ENCODE data around the gene MAST3. TPM values are rescaled to one million over a fixed set of nuclear protein-coding genes. Genes with fewer than 3 reads are reported as not detected.

MAST3 gene
- total and polyA plus RNA-seq, 2 of the 8 experiments (the other 6 are each of a cell fraction or from before 2014, with no cell fraction given), result 3.4 to 9.0 TPM

DNA sequence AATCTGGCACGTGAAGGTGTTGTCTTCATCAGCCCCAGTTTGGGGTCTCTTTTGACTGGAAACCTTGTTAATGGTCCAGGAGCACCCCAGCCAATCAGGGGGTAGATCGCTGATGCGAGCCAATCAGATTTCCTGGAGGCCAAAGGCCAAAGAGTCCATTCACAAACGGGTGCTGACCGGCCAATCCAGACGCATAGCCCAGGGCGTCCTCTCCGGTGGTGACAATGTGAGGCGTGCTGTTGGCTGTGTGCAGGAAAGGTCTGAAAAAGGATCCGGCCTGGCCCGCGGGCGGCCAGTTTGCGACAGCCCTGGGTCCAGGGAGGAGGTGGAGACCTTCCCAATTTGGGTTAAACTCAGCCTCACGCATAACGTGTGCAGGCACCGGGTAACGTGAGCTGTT, 3.1 kb downstream of the MAST3 start (continued):
- no peak for TF ChIP-seq GABPA (IDR thresholded peaks at IDR 0.05; ENCODE audit: borderline replicate concordance, insufficient read depth, low read length)

All from H1 (cell line).